Measurements from ENCODE around the gene EIF5A2. TPM values are rescaled to one million over a fixed set of nuclear protein-coding genes. Genes with fewer than 3 reads are reported as not detected.

EIF5A2 gene
- total and polyA plus RNA-seq, 7 experiments from 2014 or later: 5.5 to 11.3 (median 8.9) TPM

GRCh38 chr3:170844377-170844776 lies 64.1 kb downstream of the EIF5A2 start:
- Mint-ChIP-seq H3K4me1 (no peaks in the 10 kb centered on the region), H3K9me3 (peaks cover 0 to 13% (median 3%) of the 10 kb centered on the region in 11 donors), H3K36me3 (no peaks in the 10 kb centered on the region), H3K27me3 (peaks cover 4 to 42% (median 17%) of the 10 kb centered on the region in 5 donors), H3K27ac (no peak overlapping the region), H3K4me3 (no peak overlapping the region)
- Histone ChIP-seq H3K27me3 (ENCODE audit: control insufficient read depth in 2 of 2, insufficient read depth in 2 of 2, low read length in 2 of 2) (no peaks in the 10 kb centered on the region), H3K4me3 (ENCODE audit: low read length) (no peak overlapping the region), H3K36me3 (ENCODE audit: control insufficient read depth in 2 of 3, insufficient read depth in 3 of 3, low read length in 3 of 3) (no peaks in the 10 kb centered on the region), H3K27ac (ENCODE audit: low read depth, low read length) (no peak overlapping the region), H3K9me3 (ENCODE audit: control insufficient read depth in 2 of 3, low read length in 3 of 3) (no peaks in the 10 kb centered on the region), H3K4me1 (ENCODE audit: control insufficient read depth in 2 of 2, insufficient read depth in 2 of 2, low read length in 2 of 2) (no peaks in the 10 kb centered on the region)
- POLR2A ChIA-PET: no interaction called here
- DNase-seq: no peak
- CTCF ChIA-PET: no interaction called here
- no peak for ATAC-seq
- intact Hi-C loops (cut with micrococcal nuclease): no loop called here

DNA sequence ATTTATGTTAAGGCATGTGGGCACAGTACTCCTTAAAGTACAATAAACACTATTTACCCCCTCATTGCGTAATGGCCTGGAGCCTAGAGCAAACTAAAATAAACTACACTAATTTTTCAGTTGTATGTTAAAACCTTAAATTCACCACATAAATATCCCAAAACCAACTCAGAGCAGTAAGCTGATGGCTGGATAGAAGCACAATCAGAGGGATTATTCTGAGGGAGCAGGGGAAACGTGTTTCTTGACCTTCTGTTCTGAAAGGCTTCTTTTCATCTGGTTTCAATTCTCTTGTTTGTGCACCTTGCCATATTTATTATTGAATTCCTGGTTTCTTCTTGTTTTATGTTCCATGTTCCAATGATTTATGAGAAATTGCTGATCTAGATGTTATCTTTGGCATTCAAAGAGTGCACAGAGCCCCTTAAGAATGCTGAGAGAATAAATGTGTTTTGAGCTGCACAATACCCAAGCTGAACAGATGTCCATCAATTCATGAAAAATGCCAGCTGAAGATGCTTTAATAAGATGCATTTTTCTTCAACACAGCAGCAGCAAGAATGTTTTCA lies 68.1 kb downstream of the EIF5A2 start:
- peaks cover 0 to 17% (median 5%) of the 10 kb centered on the region in 11 donors for H3K9me3 Mint-ChIP-seq
- CTCF ChIA-PET: no interaction called here
- H3K36me3 ChIP-seq (ENCODE audit: control insufficient read depth in 2 of 3, insufficient read depth in 3 of 3, low read length in 3 of 3): no peaks in the 10 kb centered on the region
- H3K36me3 Mint-ChIP-seq: peaks cover 0 to 3% (median 0%) of the 10 kb centered on the region in 5 donors
- H3K4me3 Mint-ChIP-seq: no peak overlapping the region
- H3K4me1 Mint-ChIP-seq: no peaks in the 10 kb centered on the region
- H3K27ac ChIP-seq (ENCODE audit: low read depth, low read length): no peak overlapping the region
- no peak overlapping the region for H3K27ac Mint-ChIP-seq
- ATAC-seq (no peak), DNase-seq (no peak)
- no peak overlapping the region for H3K4me3 ChIP-seq (ENCODE audit: low read length)
- H3K9me3 ChIP-seq (ENCODE audit: control insufficient read depth in 2 of 3, low read length in 3 of 3): no peaks in the 10 kb centered on the region
- H3K27me3 Mint-ChIP-seq: peaks cover 7 to 49% (median 24%) of the 10 kb centered on the region in 5 donors
- POLR2A ChIA-PET: no interaction called here
- intact Hi-C loops (cut with micrococcal nuclease): no loop called here
- no peaks in the 10 kb centered on the region for H3K4me1 ChIP-seq (ENCODE audit: control insufficient read depth in 2 of 2, insufficient read depth in 2 of 2, low read length in 2 of 2)
- no peaks in the 10 kb centered on the region for H3K27me3 ChIP-seq (ENCODE audit: control insufficient read depth in 2 of 2, insufficient read depth in 2 of 2, low read length in 2 of 2)

DNA sequence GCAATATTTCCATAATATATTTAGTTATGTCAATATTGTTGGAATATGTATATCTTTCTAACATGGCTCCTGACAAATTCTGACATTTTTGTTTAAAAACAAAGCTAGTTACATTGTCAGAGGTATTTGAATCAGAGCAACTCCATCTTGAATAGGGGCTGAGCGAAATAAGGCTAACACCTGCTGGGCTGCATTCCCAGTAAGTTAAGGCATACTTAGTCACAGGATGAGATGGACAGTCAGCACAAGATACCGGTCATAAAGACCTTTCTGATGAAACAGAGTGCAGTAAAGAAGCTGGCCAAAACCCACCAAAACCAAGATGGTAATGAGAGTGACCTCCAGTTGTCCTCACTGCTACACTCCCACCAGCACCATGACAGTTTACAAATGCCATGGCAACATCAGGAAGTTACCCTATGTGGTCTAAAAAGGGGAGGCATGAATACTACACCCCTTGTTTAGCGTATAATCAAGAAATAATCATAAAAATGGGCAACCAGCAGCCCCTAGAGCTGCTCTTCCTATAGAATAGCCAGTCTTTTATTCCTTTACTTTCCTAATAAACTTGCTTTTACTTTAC lies 68.8 kb downstream of the EIF5A2 start:
- H3K4me3 Mint-ChIP-seq: no peak overlapping the region
- no peak overlapping the region for H3K27ac Mint-ChIP-seq
- Histone ChIP-seq H3K27ac (ENCODE audit: low read depth, low read length) (no peak overlapping the region), H3K27me3 (ENCODE audit: control insufficient read depth in 2 of 2, insufficient read depth in 2 of 2, low read length in 2 of 2) (no peaks in the 10 kb centered on the region), H3K9me3 (ENCODE audit: control insufficient read depth in 2 of 3, low read length in 3 of 3) (no peaks in the 10 kb centered on the region), H3K36me3 (ENCODE audit: control insufficient read depth in 2 of 3, insufficient read depth in 3 of 3, low read length in 3 of 3) (no peaks in the 10 kb centered on the region), H3K4me1 (ENCODE audit: control insufficient read depth in 2 of 2, insufficient read depth in 2 of 2, low read length in 2 of 2) (no peaks in the 10 kb centered on the region), H3K4me3 (ENCODE audit: low read length) (no peak overlapping the region)
- POLR2A ChIA-PET: no interaction called here
- H3K27me3 Mint-ChIP-seq: peaks cover 7 to 50% (median 20%) of the 10 kb centered on the region in 5 donors
- CTCF ChIA-PET: no interaction called here
- intact Hi-C loops (cut with micrococcal nuclease): no loop called here
- H3K4me1 Mint-ChIP-seq: no peaks in the 10 kb centered on the region
- H3K36me3 Mint-ChIP-seq: peaks cover 0 to 3% (median 0%) of the 10 kb centered on the region in 5 donors
- ATAC-seq: no peak
- peaks cover 0 to 14% (median 5%) of the 10 kb centered on the region in 11 donors for H3K9me3 Mint-ChIP-seq
- no peak for DNase-seq

Other genes with a start within 250 kb of the EIF5A2 start
- 10 to 100 TPM; 27.5 to 62.6 (median 47.9) TPM for gene RPL22L1, start 38.4 kb downstream of the EIF5A2 start, total RNA-seq
- gene RPL22L1, start 38.4 kb downstream of the EIF5A2 start, polyA plus RNA-seq: 10 to 100 TPM; 31.9 to 43.5 TPM
- gene SLC2A2, start 118.1 kb upstream of the EIF5A2 start, total RNA-seq: not detected
- not detected for gene SLC2A2, start 118.1 kb upstream of the EIF5A2 start, polyA plus RNA-seq